GM23338 (cell line): Measurements from ENCODE around the gene RPS6KA3. TPM values are rescaled to one million over a fixed set of nuclear protein-coding genes. Genes with fewer than 3 reads are reported as not detected.

Experiments used
- ATAC-seq: fragments of 200-7000 bp; cut with Tn5 transposase; 3 replicates; pipeline ENCODE4 v1.9.1; 2020
- DNase-seq: peaks from one replicate; pipeline ENCODE4 v3.0.0-alpha.2; 2015; ENCODE audit warnings: low spot score
- H2AFZ ChIP-seq: fragments of 200-600 bp; sonication (generic); 2 replicates; pipeline ENCODE4 v1.8.0; 2016; ENCODE audit warnings: antibody characterized with exemption, mild to moderate bottlenecking, moderate library complexity
- H3F3A ChIP-seq: fragments of 200-600 bp; sonication (generic); replicated peaks from 2 replicates; pipeline ENCODE4 v1.8.0; 2017; ENCODE audit warnings: antibody characterized with exemption, mixed run types, low read depth
- H3K27ac ChIP-seq: fragments of 200-600 bp; sonication (generic); 2 replicates; pipeline ENCODE4 v1.6.1; 2016; ENCODE audit warnings: low read depth
- H3K27me3 ChIP-seq: fragments of 200-600 bp; sonication (generic); 2 replicates; pipeline ENCODE4 v1.8.0; 2016; ENCODE audit warnings: mild to moderate bottlenecking, mixed run types, moderate library complexity; ENCODE audit not compliant: insufficient read depth
- H3K36me3 ChIP-seq: fragments of 200-600 bp; sonication (generic); 2 replicates; pipeline ENCODE4 v1.8.0; 2016; ENCODE audit warnings: mild to moderate bottlenecking; ENCODE audit not compliant: insufficient read depth
- H3K4me1 ChIP-seq: fragments of 200-600 bp; sonication (generic); 2 replicates; pipeline ENCODE4 v1.8.0; 2016; ENCODE audit warnings: mild to moderate bottlenecking, moderate library complexity; ENCODE audit not compliant: insufficient read depth
- H3K4me2 ChIP-seq: fragments of 200-600 bp; sonication (generic); 2 replicates; pipeline ENCODE4 v1.7.1; 2017; ENCODE audit warnings: mixed run types
- H3K4me3 ChIP-seq: fragments of 200-600 bp; sonication (generic); 2 replicates; pipeline ENCODE4 v1.6.1; 2016; ENCODE audit warnings: mixed run types
- H3K79me2 ChIP-seq: fragments of 200-600 bp; sonication (generic); replicated peaks from 2 replicates; pipeline ENCODE4 v1.8.0; 2017; ENCODE audit warnings: mild to moderate bottlenecking; ENCODE audit not compliant: insufficient read depth
- H3K9me2 ChIP-seq: fragments of 200-600 bp; sonication (generic); 2 replicates; pipeline ENCODE4 v1.8.0; 2017; ENCODE audit not compliant: insufficient read depth
- H4K20me1 ChIP-seq: fragments of 200-600 bp; sonication (generic); replicated peaks from 2 replicates; pipeline ENCODE4 v1.8.0; 2017; ENCODE audit warnings: mild to moderate bottlenecking; ENCODE audit not compliant: insufficient read depth
- H3K27ac Mint-ChIP-seq: 2 replicates; pipeline ENCODE4 v1.8.0; 2020; ENCODE audit warnings: inconsistent platforms, mild to moderate bottlenecking, moderate library complexity, mixed read lengths
- H3K27me3 Mint-ChIP-seq: 3 replicates; pipeline ENCODE4 v1.8.0; 2022; ENCODE audit warnings: low read depth, mild to moderate bottlenecking, moderate library complexity, mixed read lengths, inconsistent platforms; ENCODE audit not compliant: insufficient read depth, poor library complexity
- H3K36me3 Mint-ChIP-seq: 3 replicates; pipeline ENCODE4 v1.8.0; 2021; ENCODE audit warnings: low read depth, mild to moderate bottlenecking, inconsistent platforms, moderate library complexity, mixed read lengths
- H3K4me1 Mint-ChIP-seq: 3 replicates; pipeline ENCODE4 v1.8.0; 2020; ENCODE audit warnings: mild to moderate bottlenecking, inconsistent platforms, mixed read lengths
- H3K4me3 Mint-ChIP-seq: 3 replicates; pipeline ENCODE4 v1.8.0; 2021; ENCODE audit warnings: moderate library complexity, mild to moderate bottlenecking, inconsistent platforms, mixed read lengths
- H3K9me3 Mint-ChIP-seq: 3 replicates; pipeline ENCODE4 v1.8.0; 2020; ENCODE audit warnings: moderate library complexity, mild to moderate bottlenecking, inconsistent platforms, mixed read lengths
- CREB1 ChIP-seq: fragments of 250-450 bp; sonication (Bioruptor Pico); IDR thresholded peaks from 2 replicates; pipeline ENCODE4 v1.5.0; 2020; ENCODE audit warnings: low read depth, mild to moderate bottlenecking, moderate library complexity
- ETS1 ChIP-seq: IDR thresholded peaks from 2 replicates; pipeline ENCODE4 v1.6.1; 2016; ENCODE audit warnings: antibody characterized with exemption
- EZH2 ChIP-seq: fragments of 200-600 bp; sonication (generic); IDR thresholded peaks from one replicate; pipeline ENCODE4 v1.8.0; 2017; ENCODE audit warnings: antibody characterized with exemption, mild to moderate bottlenecking, low read depth; ENCODE audit not compliant: unreplicated experiment
- EZH2phosphoT487 ChIP-seq: fragments of 200-600 bp; sonication (generic); IDR thresholded peaks from one replicate; pipeline ENCODE4 v1.8.1; 2018; ENCODE audit warnings: antibody characterized with exemption; ENCODE audit not compliant: unreplicated experiment
- JUNB ChIP-seq: IDR thresholded peaks from one replicate; pipeline ENCODE4 v1.6.1; 2016; ENCODE audit warnings: antibody characterized with exemption; ENCODE audit not compliant: unreplicated experiment
- NANOG ChIP-seq: IDR thresholded peaks from 2 replicates; pipeline ENCODE4 v1.6.1; 2016; ENCODE audit warnings: antibody characterized with exemption, borderline replicate concordance
- POLR2AphosphoS5 ChIP-seq: IDR thresholded peaks from 2 replicates; pipeline ENCODE4 v1.6.1; 2016; ENCODE audit warnings: antibody characterized with exemption, low read depth
- STAT1 ChIP-seq: IDR thresholded peaks from one replicate; pipeline ENCODE4 v1.6.1; 2016; ENCODE audit warnings: antibody characterized with exemption; ENCODE audit not compliant: unreplicated experiment
- ZNF114 ChIP-seq: fragments of 250-450 bp; sonication (Bioruptor Pico); IDR thresholded peaks from 2 replicates; pipeline ENCODE4 v1.5.0; 2020; ENCODE audit warnings: mild to moderate bottlenecking, moderate library complexity
- ZNF331 ChIP-seq: fragments of 250-450 bp; sonication (Bioruptor Pico); IDR thresholded peaks from 2 replicates; pipeline ENCODE4 v1.5.0; 2020; ENCODE audit warnings: low read depth, mild to moderate bottlenecking, moderate library complexity
- polyA plus RNA-seq: library from polyadenylated mRNA; unstranded; fragments of >200 nt; fragmentation: Nextera tagmentation; extraction: Ambion mirVana; gene quantifications from 2 replicates; pipeline ENCODE4 v1.2.1, GENCODE V29; 2016
- total RNA-seq: library from RNA; depleted of rRNA; stranded (reverse); fragments of >200 nt; shearing (Covaris generic); gene quantifications from 2 replicates; pipeline ENCODE4 v1.2.3, GENCODE V29; 2014
- TF ChIP-seq, protein P1 (sequence below): IDR thresholded peaks from one replicate; pipeline ENCODE4 v1.6.1; 2018; ENCODE audit warnings: antibody characterized with exemption; ENCODE audit not compliant: unreplicated experiment
- TF ChIP-seq, protein P2 (sequence below): fragments of 250-450 bp; sonication (Bioruptor Pico); IDR thresholded peaks from 2 replicates; pipeline ENCODE4 v1.5.0; 2020; ENCODE audit warnings: mild to moderate bottlenecking, moderate library complexity

Gene RPS6KA3
- total and polyA plus RNA-seq, 2 experiments from 2014 or later: 3.2 to 12.2 TPM

DNA sequence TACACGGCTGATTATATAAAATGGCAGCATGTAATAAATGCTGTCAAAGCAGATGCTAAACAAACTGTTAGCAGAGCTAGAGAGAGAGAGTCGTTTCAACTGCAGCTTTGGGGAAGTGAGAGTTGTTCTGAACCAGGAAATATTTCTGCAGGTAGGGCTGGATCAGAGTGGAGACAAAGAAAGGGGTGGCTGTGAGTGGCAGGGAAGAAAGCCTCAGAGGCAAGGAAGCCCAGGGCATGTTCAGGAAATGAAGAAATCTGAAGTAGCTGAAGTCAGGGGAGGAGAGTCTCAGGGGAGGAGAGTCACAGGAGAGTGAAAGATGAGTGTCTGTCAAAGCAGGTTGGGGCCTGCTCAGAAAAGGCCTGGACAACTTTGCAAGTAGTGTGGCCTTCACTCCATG, 48.4 kb upstream of the RPS6KA3 start (continued):
- TF ChIP-seq, protein P1, sequence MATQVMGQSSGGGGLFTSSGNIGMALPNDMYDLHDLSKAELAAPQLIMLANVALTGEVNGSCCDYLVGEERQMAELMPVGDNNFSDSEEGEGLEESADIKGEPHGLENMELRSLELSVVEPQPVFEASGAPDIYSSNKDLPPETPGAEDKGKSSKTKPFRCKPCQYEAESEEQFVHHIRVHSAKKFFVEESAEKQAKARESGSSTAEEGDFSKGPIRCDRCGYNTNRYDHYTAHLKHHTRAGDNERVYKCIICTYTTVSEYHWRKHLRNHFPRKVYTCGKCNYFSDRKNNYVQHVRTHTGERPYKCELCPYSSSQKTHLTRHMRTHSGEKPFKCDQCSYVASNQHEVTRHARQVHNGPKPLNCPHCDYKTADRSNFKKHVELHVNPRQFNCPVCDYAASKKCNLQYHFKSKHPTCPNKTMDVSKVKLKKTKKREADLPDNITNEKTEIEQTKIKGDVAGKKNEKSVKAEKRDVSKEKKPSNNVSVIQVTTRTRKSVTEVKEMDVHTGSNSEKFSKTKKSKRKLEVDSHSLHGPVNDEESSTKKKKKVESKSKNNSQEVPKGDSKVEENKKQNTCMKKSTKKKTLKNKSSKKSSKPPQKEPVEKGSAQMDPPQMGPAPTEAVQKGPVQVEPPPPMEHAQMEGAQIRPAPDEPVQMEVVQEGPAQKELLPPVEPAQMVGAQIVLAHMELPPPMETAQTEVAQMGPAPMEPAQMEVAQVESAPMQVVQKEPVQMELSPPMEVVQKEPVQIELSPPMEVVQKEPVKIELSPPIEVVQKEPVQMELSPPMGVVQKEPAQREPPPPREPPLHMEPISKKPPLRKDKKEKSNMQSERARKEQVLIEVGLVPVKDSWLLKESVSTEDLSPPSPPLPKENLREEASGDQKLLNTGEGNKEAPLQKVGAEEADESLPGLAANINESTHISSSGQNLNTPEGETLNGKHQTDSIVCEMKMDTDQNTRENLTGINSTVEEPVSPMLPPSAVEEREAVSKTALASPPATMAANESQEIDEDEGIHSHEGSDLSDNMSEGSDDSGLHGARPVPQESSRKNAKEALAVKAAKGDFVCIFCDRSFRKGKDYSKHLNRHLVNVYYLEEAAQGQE: no peak
- TF ChIP-seq, protein P2, sequence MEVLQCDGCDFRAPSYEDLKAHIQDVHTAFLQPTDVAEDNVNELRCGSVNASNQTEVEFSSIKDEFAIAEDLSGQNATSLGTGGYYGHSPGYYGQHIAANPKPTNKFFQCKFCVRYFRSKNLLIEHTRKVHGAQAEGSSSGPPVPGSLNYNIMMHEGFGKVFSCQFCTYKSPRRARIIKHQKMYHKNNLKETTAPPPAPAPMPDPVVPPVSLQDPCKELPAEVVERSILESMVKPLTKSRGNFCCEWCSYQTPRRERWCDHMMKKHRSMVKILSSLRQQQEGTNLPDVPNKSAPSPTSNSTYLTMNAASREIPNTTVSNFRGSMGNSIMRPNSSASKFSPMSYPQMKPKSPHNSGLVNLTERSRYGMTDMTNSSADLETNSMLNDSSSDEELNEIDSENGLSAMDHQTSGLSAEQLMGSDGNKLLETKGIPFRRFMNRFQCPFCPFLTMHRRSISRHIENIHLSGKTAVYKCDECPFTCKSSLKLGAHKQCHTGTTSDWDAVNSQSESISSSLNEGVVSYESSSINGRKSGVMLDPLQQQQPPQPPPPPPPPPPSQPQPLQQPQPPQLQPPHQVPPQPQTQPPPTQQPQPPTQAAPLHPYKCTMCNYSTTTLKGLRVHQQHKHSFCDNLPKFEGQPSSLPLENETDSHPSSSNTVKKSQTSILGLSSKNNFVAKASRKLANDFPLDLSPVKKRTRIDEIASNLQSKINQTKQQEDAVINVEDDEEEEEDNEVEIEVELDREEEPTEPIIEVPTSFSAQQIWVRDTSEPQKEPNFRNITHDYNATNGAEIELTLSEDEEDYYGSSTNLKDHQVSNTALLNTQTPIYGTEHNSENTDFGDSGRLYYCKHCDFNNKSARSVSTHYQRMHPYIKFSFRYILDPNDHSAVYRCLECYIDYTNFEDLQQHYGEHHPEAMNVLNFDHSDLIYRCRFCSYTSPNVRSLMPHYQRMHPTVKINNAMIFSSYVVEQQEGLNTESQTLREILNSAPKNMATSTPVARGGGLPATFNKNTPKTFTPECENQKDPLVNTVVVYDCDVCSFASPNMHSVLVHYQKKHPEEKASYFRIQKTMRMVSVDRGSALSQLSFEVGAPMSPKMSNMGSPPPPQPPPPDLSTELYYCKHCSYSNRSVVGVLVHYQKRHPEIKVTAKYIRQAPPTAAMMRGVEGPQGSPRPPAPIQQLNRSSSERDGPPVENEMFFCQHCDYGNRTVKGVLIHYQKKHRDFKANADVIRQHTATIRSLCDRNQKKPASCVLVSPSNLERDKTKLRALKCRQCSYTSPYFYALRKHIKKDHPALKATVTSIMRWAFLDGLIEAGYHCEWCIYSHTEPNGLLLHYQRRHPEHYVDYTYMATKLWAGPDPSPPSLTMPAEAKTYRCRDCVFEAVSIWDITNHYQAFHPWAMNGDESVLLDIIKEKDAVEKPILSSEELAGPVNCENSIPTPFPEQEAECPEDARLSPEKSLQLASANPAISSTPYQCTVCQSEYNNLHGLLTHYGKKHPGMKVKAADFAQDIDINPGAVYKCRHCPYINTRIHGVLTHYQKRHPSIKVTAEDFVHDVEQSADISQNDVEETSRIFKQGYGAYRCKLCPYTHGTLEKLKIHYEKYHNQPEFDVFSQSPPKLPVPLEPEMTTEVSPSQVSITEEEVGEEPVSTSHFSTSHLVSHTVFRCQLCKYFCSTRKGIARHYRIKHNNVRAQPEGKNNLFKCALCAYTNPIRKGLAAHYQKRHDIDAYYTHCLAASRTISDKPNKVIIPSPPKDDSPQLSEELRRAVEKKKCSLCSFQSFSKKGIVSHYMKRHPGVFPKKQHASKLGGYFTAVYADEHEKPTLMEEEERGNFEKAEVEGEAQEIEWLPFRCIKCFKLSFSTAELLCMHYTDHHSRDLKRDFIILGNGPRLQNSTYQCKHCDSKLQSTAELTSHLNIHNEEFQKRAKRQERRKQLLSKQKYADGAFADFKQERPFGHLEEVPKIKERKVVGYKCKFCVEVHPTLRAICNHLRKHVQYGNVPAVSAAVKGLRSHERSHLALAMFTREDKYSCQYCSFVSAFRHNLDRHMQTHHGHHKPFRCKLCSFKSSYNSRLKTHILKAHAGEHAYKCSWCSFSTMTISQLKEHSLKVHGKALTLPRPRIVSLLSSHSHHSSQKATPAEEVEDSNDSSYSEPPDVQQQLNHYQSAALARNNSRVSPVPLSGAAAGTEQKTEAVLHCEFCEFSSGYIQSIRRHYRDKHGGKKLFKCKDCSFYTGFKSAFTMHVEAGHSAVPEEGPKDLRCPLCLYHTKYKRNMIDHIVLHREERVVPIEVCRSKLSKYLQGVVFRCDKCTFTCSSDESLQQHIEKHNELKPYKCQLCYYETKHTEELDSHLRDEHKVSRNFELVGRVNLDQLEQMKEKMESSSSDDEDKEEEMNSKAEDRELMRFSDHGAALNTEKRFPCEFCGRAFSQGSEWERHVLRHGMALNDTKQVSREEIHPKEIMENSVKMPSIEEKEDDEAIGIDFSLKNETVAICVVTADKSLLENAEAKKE (CRISPR knock-in tag): no peak

DNA sequence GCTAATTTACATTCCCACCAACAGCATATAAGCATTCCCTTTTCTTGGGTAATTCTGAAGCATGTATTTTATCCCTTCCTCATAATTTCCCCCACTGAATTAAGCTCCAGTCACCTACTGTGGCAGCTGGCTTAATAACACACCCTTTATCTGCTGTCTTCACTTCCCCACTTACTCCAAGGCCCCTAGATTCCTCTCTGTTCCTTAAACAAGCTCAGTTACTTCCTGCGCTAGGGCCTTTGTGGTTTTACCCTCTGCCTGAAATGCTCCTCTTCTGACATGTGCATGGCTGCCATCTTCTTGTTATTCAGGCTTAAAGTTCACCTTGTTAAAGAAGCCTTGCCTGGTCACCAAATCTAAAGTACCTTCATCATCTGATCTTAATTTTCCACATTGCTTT, 47.2 kb upstream of the RPS6KA3 start:
- no peaks in the 10 kb centered on the region for H3K27me3 Mint-ChIP-seq
- TF ChIP-seq STAT1 (no peak), CREB1 (no peak), ETS1 (no peak), EZH2phosphoT487 (no peak), NANOG (no peak), EZH2 (no peak), ZNF331 (CRISPR knock-in tag) (no peak), JUNB (no peak), POLR2AphosphoS5 (no peak), ZNF114 (CRISPR knock-in tag) (no peak)
- TF ChIP-seq, protein P1: no peak

More for the DNA sequence above, 47.2 kb upstream of the RPS6KA3 start:
- Histone ChIP-seq H3F3A (no peaks in the 10 kb centered on the region), H3K4me3 (no peak overlapping the region), H3K79me2 (no peaks in the 10 kb centered on the region), H3K27ac (no peak overlapping the region), H3K4me1 (no peaks in the 10 kb centered on the region), H3K4me2 (no peak overlapping the region), H2AFZ (no peak overlapping the region), H3K27me3 (no peaks in the 10 kb centered on the region), H4K20me1 (no peaks in the 10 kb centered on the region), H3K9me2 (no peaks in the 10 kb centered on the region), H3K36me3 (no peaks in the 10 kb centered on the region)
- ATAC-seq (no peak), DNase-seq (no peak)
- H3K36me3 Mint-ChIP-seq: no peaks in the 10 kb centered on the region
- H3K4me3 Mint-ChIP-seq: no peak overlapping the region
- no peaks in the 10 kb centered on the region for H3K4me1 Mint-ChIP-seq
- no peaks in the 10 kb centered on the region for H3K9me3 Mint-ChIP-seq
- H3K27ac Mint-ChIP-seq: no peak overlapping the region
